Stomach smooth muscle (tissue), 2 donors: Measurements from ENCODE around the gene KLF2.

ENCODE experiments used
- H3K27ac ChIP-seq: one replicate; pipeline ENCODE4 v1.7.0; 2013; ENCODE audit warnings: mild to moderate bottlenecking, low read length, inconsistent platforms
- H3K27me3 ChIP-seq, 2 donors: one replicate each; pipeline ENCODE4 v1.7.0; 2013; ENCODE audit warnings: low read length in 2 of 2; ENCODE audit not compliant: insufficient read depth in 2 of 2, control insufficient read depth in 1 of 2
- H3K36me3 ChIP-seq, 2 donors: one replicate each; pipeline ENCODE4 v1.7.0; 2013; ENCODE audit warnings: low read length in 2 of 2; ENCODE audit not compliant: control insufficient read depth in 2 of 2, insufficient read depth in 2 of 2
- H3K4me1 ChIP-seq: one replicate; pipeline ENCODE4 v1.7.0; 2013; ENCODE audit warnings: low read length; ENCODE audit not compliant: control insufficient read depth, insufficient read depth
- H3K4me3 ChIP-seq, 2 donors: one replicate each; pipeline ENCODE4 v1.7.0; 2013; ENCODE audit warnings: low read length in 2 of 2
- H3K9ac ChIP-seq, 2 donors: one replicate each; pipeline ENCODE4 v1.7.0; 2013; ENCODE audit warnings: low read length in 2 of 2, mild to moderate bottlenecking in 1 of 2
- H3K9me3 ChIP-seq, 2 donors: one replicate each; pipeline ENCODE4 v1.7.0; 2013; ENCODE audit warnings: low read length in 2 of 2; ENCODE audit not compliant: control insufficient read depth in 2 of 2
- donor health status: healthy.
- donor health status: Pancreatic carcinoma.

Gene KLF2

GRCh38 chr19:16349551-16350152 is 25.0 kb downstream of the KLF2 start:
- H3K27ac ChIP-seq, result no peak overlapping the region
- no peaks in the 10 kb centered on the region for H3K4me1 ChIP-seq
- H3K36me3 ChIP-seq, result no peaks in the 10 kb centered on the region
- no peaks in the 10 kb centered on the region for H3K27me3 ChIP-seq
- no peak overlapping the region for H3K4me3 ChIP-seq
- H3K9ac ChIP-seq, result no peak overlapping the region
- H3K9me3 ChIP-seq, result no peaks in the 10 kb centered on the region

GRCh38 chr19:16351133-16351809 is 26.6 kb downstream of the KLF2 start:
- Histone ChIP-seq H3K4me3 (no peak overlapping the region), H3K9ac (no peak overlapping the region), H3K4me1 (no peaks in the 10 kb centered on the region), H3K27ac (no peak overlapping the region), H3K36me3 (no peaks in the 10 kb centered on the region), H3K9me3 (no peaks in the 10 kb centered on the region), H3K27me3 (no peaks in the 10 kb centered on the region)

- H3K9me3 ChIP-seq, result no peaks in the 10 kb centered on the region
- no peaks in the 10 kb centered on the region for H3K27me3 ChIP-seq
- H3K27ac ChIP-seq, result no peak overlapping the region
- H3K4me1 ChIP-seq, result no peaks in the 10 kb centered on the region
- H3K36me3 ChIP-seq, result peaks cover 2 to 5% of the 10 kb centered on the region in 2 donors
- H3K9ac ChIP-seq, result no peak overlapping the region
- no peak overlapping the region for H3K4me3 ChIP-seq
These were observed 30.8 kb downstream of the KLF2 start for GRCh38 chr19:16355293-16356043.

GRCh38 chr19:16358456-16358855 is 33.8 kb downstream of the KLF2 start:
- Histone ChIP-seq H3K9ac (no peak overlapping the region), H3K27me3 (no peaks in the 10 kb centered on the region), H3K27ac (no peak overlapping the region), H3K4me1 (no peaks in the 10 kb centered on the region), H3K9me3 (no peaks in the 10 kb centered on the region), H3K4me3 (no peak overlapping the region), H3K36me3 (peaks cover 2 to 5% of the 10 kb centered on the region in 2 donors)

- H3K9me3 ChIP-seq, result no peaks in the 10 kb centered on the region
- H3K36me3 ChIP-seq, result peaks cover 4 to 5% of the 10 kb centered on the region in 2 donors
- H3K4me1 ChIP-seq, result no peaks in the 10 kb centered on the region
- no peaks in the 10 kb centered on the region for H3K27me3 ChIP-seq
- H3K4me3 ChIP-seq, result no peak overlapping the region
- no peak overlapping the region for H3K9ac ChIP-seq
- no peak overlapping the region for H3K27ac ChIP-seq
These were observed 34.4 kb downstream of the KLF2 start for GRCh38 chr19:16359074-16359473.

GRCh38 chr19:16359964-16360363 is 35.3 kb downstream of the KLF2 start:
- Histone ChIP-seq H3K9me3 (no peaks in the 10 kb centered on the region), H3K36me3 (peaks cover 4 to 5% of the 10 kb centered on the region in 2 donors), H3K4me1 (no peaks in the 10 kb centered on the region), H3K27ac (no peak overlapping the region), H3K27me3 (no peaks in the 10 kb centered on the region), H3K9ac (no peak overlapping the region), H3K4me3 (no peak overlapping the region)

- Histone ChIP-seq H3K9me3 (no peaks in the 10 kb centered on the region), H3K4me1 (no peaks in the 10 kb centered on the region), H3K4me3 (no peak overlapping the region), H3K27me3 (no peaks in the 10 kb centered on the region), H3K36me3 (peaks cover 4 to 5% of the 10 kb centered on the region in 2 donors), H3K27ac (no peak overlapping the region), H3K9ac (no peak overlapping the region)
These were observed 36.1 kb downstream of the KLF2 start for GRCh38 chr19:16360738-16361137.

GRCh38 chr19:16361254-16361653 is 36.6 kb downstream of the KLF2 start:
- Histone ChIP-seq H3K4me1 (no peaks in the 10 kb centered on the region), H3K4me3 (no peak overlapping the region), H3K36me3 (peaks cover 4 to 5% of the 10 kb centered on the region in 2 donors), H3K27me3 (no peaks in the 10 kb centered on the region), H3K27ac (peak overlapping the region; percentile 18), H3K9ac (no peak overlapping the region), H3K9me3 (no peaks in the 10 kb centered on the region)

- Histone ChIP-seq H3K9me3 (no peaks in the 10 kb centered on the region), H3K27ac (peak overlapping the region; percentile 18), H3K9ac (no peak overlapping the region), H3K4me3 (no peak overlapping the region), H3K27me3 (no peaks in the 10 kb centered on the region), H3K4me1 (no peaks in the 10 kb centered on the region), H3K36me3 (peaks cover 2 to 5% of the 10 kb centered on the region in 2 donors)
These were observed 37.3 kb downstream of the KLF2 start for GRCh38 chr19:16361926-16362325.

- no peaks in the 10 kb centered on the region for H3K9me3 ChIP-seq
- H3K27ac ChIP-seq, result no peak overlapping the region
- H3K36me3 ChIP-seq, result peaks cover 0 to 2% of the 10 kb centered on the region in 2 donors
These were observed 38.7 kb downstream of the KLF2 start for GRCh38 chr19:16363133-16363851.

More at GRCh38 chr19:16363133-16363851, 38.7 kb downstream of the KLF2 start:
- Histone ChIP-seq H3K9ac (no peak overlapping the region), H3K4me1 (no peaks in the 10 kb centered on the region), H3K4me3 (no peak overlapping the region), H3K27me3 (no peaks in the 10 kb centered on the region)
